Measurements from ENCODE around the gene ZFAND3.

- TF ChIP-seq CTCF (conservative IDR thresholded peaks at IDR 0.05; ENCODE audit: low read length) (no peak), EZH2phosphoT487 (IDR thresholded peaks at IDR 0.05; ENCODE audit: borderline replicate concordance, low read depth, low read length) (no peak)
Measured at GRCh38 chr6:38169977-38170526, 350.5 kb downstream of the ZFAND3 start.

Data from OCI-LY7 (cell line).